Measurements from ENCODE around the gene NUDT17. TPM values are rescaled to one million over a fixed set of nuclear protein-coding genes. Genes with fewer than 3 reads are reported as not detected.

The NUDT17 gene
- total and polyA plus RNA-seq, 2 donors (not counting 1 experiment from before 2014, with no cell fraction given): 3.4 to 5.1 TPM

DNA sequence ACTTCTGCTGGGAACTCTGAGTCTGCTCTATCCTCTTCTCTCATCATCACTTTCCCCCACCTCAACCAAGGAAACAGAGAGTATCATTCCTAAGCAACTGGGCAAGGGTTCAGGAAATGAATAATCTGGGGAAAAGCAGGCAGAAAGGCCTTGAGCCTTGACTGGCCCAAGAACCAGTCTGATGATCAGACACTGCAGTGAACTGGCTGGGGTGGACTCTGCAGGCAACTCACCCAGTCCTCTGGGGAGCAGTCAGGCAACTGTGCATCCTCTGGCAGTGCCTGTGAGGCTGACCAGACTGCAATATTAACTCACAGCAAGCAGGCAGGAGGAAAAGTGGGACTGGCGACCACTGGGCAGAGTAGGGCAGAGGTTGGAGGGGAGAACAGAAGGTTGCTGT, 39.2 kb downstream of the NUDT17 start:
- Histone ChIP-seq H3K4me2 (ENCODE audit: extremely low read depth, insufficient read depth, low read length) (no peak overlapping the region), H2AFZ (ENCODE audit: low read length) (no peak overlapping the region), H3K9ac (ENCODE audit: insufficient read depth, low read length) (no peak overlapping the region), H3K27me3 (ENCODE audit: control insufficient read depth, insufficient read depth, low read length) (peaks cover 3% of the 10 kb centered on the region), H4K20me1 (ENCODE audit: control insufficient read depth, extremely low read depth, insufficient read depth, low read length) (no peaks in the 10 kb centered on the region), H3K4me3 (replicated peaks in 1 of 4; ENCODE audit: control extremely low read depth in 1 of 4, insufficient read depth in 1 of 4, low read depth in 3 of 4, low read length in 4 of 4) (no peak overlapping the region), H3K4me1 (ENCODE audit: control insufficient read depth, extremely low read depth, insufficient read depth, low read length) (peaks cover 2% of the 10 kb centered on the region), H3K9me3 (ENCODE audit: control insufficient read depth, insufficient read depth, low read depth, low read length) (no peaks in the 10 kb centered on the region), H3K27ac (ENCODE audit: insufficient read depth, low read length) (no peak overlapping the region), H3K36me3 (ENCODE audit: control insufficient read depth, insufficient read depth, low read length) (no peaks in the 10 kb centered on the region), H3K79me2 (ENCODE audit: control insufficient read depth, insufficient read depth, low read length) (no peaks in the 10 kb centered on the region)
- peak; percentile 23 to 43 for DNase-seq (ENCODE audit: low read depth in 2 of 2)
- no peak for TF ChIP-seq EZH2 (IDR thresholded peaks at IDR 0.05; ENCODE audit: low read length, missing control alignments)
- TF ChIP-seq, protein P1, sequence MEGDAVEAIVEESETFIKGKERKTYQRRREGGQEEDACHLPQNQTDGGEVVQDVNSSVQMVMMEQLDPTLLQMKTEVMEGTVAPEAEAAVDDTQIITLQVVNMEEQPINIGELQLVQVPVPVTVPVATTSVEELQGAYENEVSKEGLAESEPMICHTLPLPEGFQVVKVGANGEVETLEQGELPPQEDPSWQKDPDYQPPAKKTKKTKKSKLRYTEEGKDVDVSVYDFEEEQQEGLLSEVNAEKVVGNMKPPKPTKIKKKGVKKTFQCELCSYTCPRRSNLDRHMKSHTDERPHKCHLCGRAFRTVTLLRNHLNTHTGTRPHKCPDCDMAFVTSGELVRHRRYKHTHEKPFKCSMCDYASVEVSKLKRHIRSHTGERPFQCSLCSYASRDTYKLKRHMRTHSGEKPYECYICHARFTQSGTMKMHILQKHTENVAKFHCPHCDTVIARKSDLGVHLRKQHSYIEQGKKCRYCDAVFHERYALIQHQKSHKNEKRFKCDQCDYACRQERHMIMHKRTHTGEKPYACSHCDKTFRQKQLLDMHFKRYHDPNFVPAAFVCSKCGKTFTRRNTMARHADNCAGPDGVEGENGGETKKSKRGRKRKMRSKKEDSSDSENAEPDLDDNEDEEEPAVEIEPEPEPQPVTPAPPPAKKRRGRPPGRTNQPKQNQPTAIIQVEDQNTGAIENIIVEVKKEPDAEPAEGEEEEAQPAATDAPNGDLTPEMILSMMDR (conservative IDR thresholded peaks at IDR 0.05 in 1 of 2, IDR thresholded peaks at IDR 0.05 in 1 of 2; ENCODE audit: low read depth in 1 of 2, low read length in 2 of 2): no peak

DNA sequence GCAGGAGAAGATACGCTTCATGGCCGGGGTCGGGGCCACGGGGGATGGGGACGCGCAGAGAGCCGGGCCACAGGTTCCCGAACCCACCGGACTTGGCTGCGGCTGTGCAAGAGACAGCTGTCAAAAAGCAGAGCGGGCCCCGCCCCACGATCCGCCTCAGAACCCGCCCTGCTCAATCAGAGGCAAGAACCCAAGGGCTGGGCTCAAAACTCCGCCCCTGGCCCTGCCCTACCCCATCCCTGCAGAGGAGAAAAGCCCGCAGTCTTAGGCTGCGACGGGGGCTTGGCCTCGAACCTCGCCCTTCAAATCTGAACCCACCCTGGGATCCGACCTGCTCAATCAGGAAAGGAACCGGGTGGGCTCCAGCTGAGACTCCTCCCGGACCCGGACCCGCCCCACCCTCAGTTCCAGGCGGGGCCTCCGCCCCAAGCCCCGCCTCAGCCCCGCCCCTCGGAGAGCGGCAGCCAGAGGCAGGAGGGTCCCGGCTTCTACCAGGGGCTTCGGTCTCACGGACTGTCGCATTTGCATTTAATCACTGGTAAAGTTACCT, 40.4 kb downstream of the NUDT17 start, which contains the start of gene ANKRD35:
ANKRD35 (minus strand) TSS at position 129 of the 550 bp plus-strand sequence; CDS start at position 21, 108 bp downstream.
- no peaks in the 10 kb centered on the region for H3K9me3 ChIP-seq (ENCODE audit: control insufficient read depth, insufficient read depth, low read depth, low read length)
- peak within 1 kb of the TSS; percentile 67 to 76 (median 72) for H3K4me3 ChIP-seq (replicated peaks in 1 of 4; ENCODE audit: control extremely low read depth in 1 of 4, insufficient read depth in 1 of 4, low read depth in 3 of 4, low read length in 4 of 4)
- peaks cover 3% of the 10 kb centered on the region for H3K4me1 ChIP-seq (ENCODE audit: control insufficient read depth, extremely low read depth, insufficient read depth, low read length)
- no peaks in the 10 kb centered on the region for H4K20me1 ChIP-seq (ENCODE audit: control insufficient read depth, extremely low read depth, insufficient read depth, low read length)
- H3K36me3 ChIP-seq (ENCODE audit: control insufficient read depth, insufficient read depth, low read length): no peaks in the 10 kb centered on the region
- peak within 1 kb of the TSS; percentile 23 for H3K9ac ChIP-seq (ENCODE audit: insufficient read depth, low read length)
- H3K79me2 ChIP-seq (ENCODE audit: control insufficient read depth, insufficient read depth, low read length): no peaks in the 10 kb centered on the region
- peak within 1 kb of the TSS; percentile 85 for H3K4me2 ChIP-seq (ENCODE audit: extremely low read depth, insufficient read depth, low read length)
- H3K27ac ChIP-seq (ENCODE audit: insufficient read depth, low read length): no peak within 1 kb of the TSS
- TF ChIP-seq, protein P1 (conservative IDR thresholded peaks at IDR 0.05 in 1 of 2, IDR thresholded peaks at IDR 0.05 in 1 of 2; ENCODE audit: low read depth in 1 of 2, low read length in 2 of 2): no peak
- TF ChIP-seq EZH2 (IDR thresholded peaks at IDR 0.05; ENCODE audit: low read length, missing control alignments): no peak
- H2AFZ ChIP-seq (ENCODE audit: low read length): peak within 1 kb of the TSS; percentile 97
- DNase-seq (ENCODE audit: low read depth in 2 of 2): peak; percentile 42 to 45
- H3K27me3 ChIP-seq (ENCODE audit: control insufficient read depth, insufficient read depth, low read length): peaks cover 3% of the 10 kb centered on the region

DNA sequence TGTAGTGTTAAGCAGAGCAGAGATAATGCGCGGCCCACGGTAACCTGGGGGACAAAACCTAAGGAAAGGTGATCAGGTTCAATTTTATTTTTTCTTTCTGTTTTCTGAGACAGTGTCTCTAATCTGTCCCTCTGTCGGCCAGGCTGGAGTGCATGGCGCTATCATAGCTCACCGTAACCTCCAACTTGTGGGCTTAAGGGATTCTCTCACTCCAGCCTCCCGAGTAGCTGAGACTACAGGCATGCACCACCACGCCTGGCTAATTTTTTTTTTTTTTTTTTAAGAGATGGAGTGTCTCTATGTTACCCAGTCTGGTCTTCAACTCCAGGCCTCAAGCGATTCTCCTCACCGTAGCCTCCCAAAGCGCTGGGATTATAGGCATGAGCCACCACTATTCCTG, 41.0 kb downstream of the NUDT17 start:
- Histone ChIP-seq H3K27me3 (ENCODE audit: control insufficient read depth, insufficient read depth, low read length) (peaks cover 3% of the 10 kb centered on the region), H3K36me3 (ENCODE audit: control insufficient read depth, insufficient read depth, low read length) (no peaks in the 10 kb centered on the region), H3K9ac (ENCODE audit: insufficient read depth, low read length) (no peak overlapping the region), H2AFZ (ENCODE audit: low read length) (peak overlapping the region; percentile 62), H3K79me2 (ENCODE audit: control insufficient read depth, insufficient read depth, low read length) (no peaks in the 10 kb centered on the region), H3K4me1 (ENCODE audit: control insufficient read depth, extremely low read depth, insufficient read depth, low read length) (peaks cover 7% of the 10 kb centered on the region), H3K4me3 (replicated peaks in 1 of 4; ENCODE audit: control extremely low read depth in 1 of 4, insufficient read depth in 1 of 4, low read depth in 3 of 4, low read length in 4 of 4) (peak overlapping the region; percentile 67 to 76 (median 72)), H3K9me3 (ENCODE audit: control insufficient read depth, insufficient read depth, low read depth, low read length) (no peaks in the 10 kb centered on the region), H4K20me1 (ENCODE audit: control insufficient read depth, extremely low read depth, insufficient read depth, low read length) (no peaks in the 10 kb centered on the region), H3K27ac (ENCODE audit: insufficient read depth, low read length) (no peak overlapping the region), H3K4me2 (ENCODE audit: extremely low read depth, insufficient read depth, low read length) (peak overlapping the region; percentile 85)
- DNase-seq (ENCODE audit: low read depth in 2 of 2): no peak
- TF ChIP-seq, protein P1 (conservative IDR thresholded peaks at IDR 0.05 in 1 of 2, IDR thresholded peaks at IDR 0.05 in 1 of 2; ENCODE audit: low read depth in 1 of 2, low read length in 2 of 2): no peak
- TF ChIP-seq EZH2 (IDR thresholded peaks at IDR 0.05; ENCODE audit: low read length, missing control alignments): no peak
